ENCODE data around the gene EXOC6B.

The EXOC6B gene

GRCh38 chr2:72727356-72727755 is 98.5 kb downstream of the EXOC6B start:
- no peak for DNase-seq

GRCh38 chr2:72723769-72724370 is 102.0 kb downstream of the EXOC6B start:
- no peak for DNase-seq

- no peak for DNase-seq
These were observed 103.3 kb downstream of the EXOC6B start for GRCh38 chr2:72722492-72723070.

GRCh38 chr2:72719416-72719815 is 106.4 kb downstream of the EXOC6B start:
- DNase-seq: no peak

- no peak for DNase-seq
These were observed 107.0 kb downstream of the EXOC6B start for GRCh38 chr2:72718876-72719275.

GRCh38 chr2:72716601-72717000 is 109.2 kb downstream of the EXOC6B start:
- no peak for DNase-seq

GRCh38 chr2:72713857-72714256 is 112.0 kb downstream of the EXOC6B start:
- DNase-seq: no peak

- no peak for DNase-seq
These were observed 112.9 kb downstream of the EXOC6B start for GRCh38 chr2:72712977-72713376.

- DNase-seq: no peak
These were observed 113.5 kb downstream of the EXOC6B start for GRCh38 chr2:72712304-72712703.

GRCh38 chr2:72710418-72711152 is 115.2 kb downstream of the EXOC6B start:
- no peak for DNase-seq

- no peak for DNase-seq
These were observed 117.6 kb downstream of the EXOC6B start for GRCh38 chr2:72708236-72708635.

- DNase-seq: no peak
These were observed 127.5 kb downstream of the EXOC6B start for GRCh38 chr2:72698300-72698699.

GRCh38 chr2:72696559-72696958 is 129.3 kb downstream of the EXOC6B start:
- DNase-seq: no peak

GRCh38 chr2:72695676-72696075 is 130.2 kb downstream of the EXOC6B start:
- no peak for DNase-seq

GRCh38 chr2:72694715-72695496 is 130.9 kb downstream of the EXOC6B start:
- DNase-seq: no peak

GRCh38 chr2:72689579-72690195 is 136.1 kb downstream of the EXOC6B start:
- no peak for DNase-seq

GRCh38 chr2:72685638-72686213 is 140.1 kb downstream of the EXOC6B start:
- DNase-seq: no peak

- no peak for DNase-seq
These were observed 143.8 kb downstream of the EXOC6B start for GRCh38 chr2:72682061-72682460.

- DNase-seq: no peak
These were observed 144.5 kb downstream of the EXOC6B start for GRCh38 chr2:72681016-72681995.

- no peak for DNase-seq
These were observed 147.8 kb downstream of the EXOC6B start for GRCh38 chr2:72678024-72678423.

GRCh38 chr2:72676341-72677025 is 149.3 kb downstream of the EXOC6B start:
- no peak for DNase-seq

All from NCI-H748 treated with DMSO at 0.1 percent for 48 hours (cell line).